Measurements from ENCODE around the gene PIGV. TPM values are rescaled to one million over a fixed set of nuclear protein-coding genes. Genes with fewer than 3 reads are reported as not detected.

Gene PIGV
- total RNA-seq, 5 donors from 2014 or later (not counting 1 experiment from before 2014, with no cell fraction given), result 10.3 to 24.0 (median 20.3) TPM

DNA sequence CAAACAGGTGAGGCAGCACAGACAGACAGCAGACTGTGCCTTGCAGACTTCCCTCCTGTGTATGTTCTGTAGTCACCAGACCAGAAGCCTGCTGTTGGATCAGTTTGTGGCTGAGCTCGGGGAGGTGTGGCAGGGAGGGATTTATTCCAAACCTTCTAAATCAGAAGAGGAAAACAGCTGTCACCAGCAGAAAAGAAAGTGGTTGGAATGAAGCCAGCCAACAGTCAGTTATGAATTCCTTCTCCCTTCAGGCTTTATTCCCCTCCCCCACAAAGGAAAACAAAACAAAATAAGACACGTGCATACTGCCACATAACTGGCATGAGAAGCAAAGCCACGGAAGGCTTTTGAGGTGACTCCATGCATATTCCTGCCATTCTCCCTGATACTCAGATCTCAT is 19.0 kb upstream of the PIGV start:
- Histone ChIP-seq H3K9me3 (no peaks in the 10 kb centered on the region), H3K4me3 (ENCODE audit: control insufficient read depth in 1 of 2, extremely low read depth in 1 of 2, low read length in 1 of 2) (no peak overlapping the region), H3K36me3 (ENCODE audit: control insufficient read depth in 2 of 2, extremely low read depth in 1 of 2, insufficient read depth in 1 of 2, low read length in 1 of 2) (peaks cover 16 to 96% of the 10 kb centered on the region in 2 donors), H3K27ac (ENCODE audit: low read length) (no peak overlapping the region), H3K27me3 (replicated peaks in 1 of 2; ENCODE audit: control insufficient read depth in 2 of 2, extremely low read depth in 1 of 2, insufficient read depth in 2 of 2, low read length in 1 of 2) (no peaks in the 10 kb centered on the region), H3K4me1 (ENCODE audit: control insufficient read depth in 1 of 2, extremely low read depth in 1 of 2, insufficient read depth in 2 of 2, low read length in 2 of 2) (no peaks in the 10 kb centered on the region)
- H3K4me3 Mint-ChIP-seq, result no peak overlapping the region
- DNase-seq, result no peak
- peaks cover 12 to 23% (median 21%) of the 10 kb centered on the region in 3 donors for H3K4me1 Mint-ChIP-seq
- no peak for ATAC-seq (replicated peaks in 1 of 4)
- CTCF ChIA-PET, result no interaction called here
- H3K9me3 Mint-ChIP-seq, result no peaks in the 10 kb centered on the region
- no peaks in the 10 kb centered on the region for H3K27me3 Mint-ChIP-seq
- H3K36me3 Mint-ChIP-seq, result peaks cover 66% of the 10 kb centered on the region
- POLR2A ChIA-PET, result no interaction called here
- H3K27ac Mint-ChIP-seq, result peak overlapping the region; percentile 27 to 69
- no CpG with 5 or more reads among the region's 3 CpGs for WGBS (ENCODE audit: insufficient coverage)

GRCh38 chr1:26771285-26771642 is 16.5 kb upstream of the PIGV start:
- CTCF ChIA-PET, result interaction anchor here in 1 of 2 donors (1.1 kb wide), 1 partner anchor 14 kb away, joined by 3 read pairs; no protein-coding TSS in a partner anchor
- POLR2A ChIA-PET, result no interaction called here
- Mint-ChIP-seq H3K4me3 (peak overlapping the region in 1 of 3 donors; percentile 13), H3K27ac (peak overlapping the region; percentile 81 to 85), H3K27me3 (no peaks in the 10 kb centered on the region), H3K4me1 (peaks cover 6 to 20% (median 16%) of the 10 kb centered on the region in 3 donors), H3K36me3 (peaks cover 81% of the 10 kb centered on the region), H3K9me3 (no peaks in the 10 kb centered on the region)
- WGBS (ENCODE audit: insufficient coverage), result 74% methylated on average over 2 of the region's 3 CpGs
- no peaks in the 10 kb centered on the region for H3K27me3 ChIP-seq (replicated peaks in 1 of 2; ENCODE audit: control insufficient read depth in 2 of 2, extremely low read depth in 1 of 2, insufficient read depth in 2 of 2, low read length in 1 of 2)
- DNase-seq, result no peak
- H3K36me3 ChIP-seq (ENCODE audit: control insufficient read depth in 2 of 2, extremely low read depth in 1 of 2, insufficient read depth in 1 of 2, low read length in 1 of 2), result peaks cover 32 to 99% of the 10 kb centered on the region in 2 donors
- peak overlapping the region; percentile 9 for H3K27ac ChIP-seq (ENCODE audit: low read length)
- H3K4me3 ChIP-seq (ENCODE audit: control insufficient read depth in 1 of 2, extremely low read depth in 1 of 2, low read length in 1 of 2), result no peak overlapping the region
- ATAC-seq (replicated peaks in 1 of 4), result no peak
- H3K4me1 ChIP-seq (ENCODE audit: control insufficient read depth in 1 of 2, extremely low read depth in 1 of 2, insufficient read depth in 2 of 2, low read length in 2 of 2), result no peaks in the 10 kb centered on the region
- H3K9me3 ChIP-seq, result no peaks in the 10 kb centered on the region

DNA sequence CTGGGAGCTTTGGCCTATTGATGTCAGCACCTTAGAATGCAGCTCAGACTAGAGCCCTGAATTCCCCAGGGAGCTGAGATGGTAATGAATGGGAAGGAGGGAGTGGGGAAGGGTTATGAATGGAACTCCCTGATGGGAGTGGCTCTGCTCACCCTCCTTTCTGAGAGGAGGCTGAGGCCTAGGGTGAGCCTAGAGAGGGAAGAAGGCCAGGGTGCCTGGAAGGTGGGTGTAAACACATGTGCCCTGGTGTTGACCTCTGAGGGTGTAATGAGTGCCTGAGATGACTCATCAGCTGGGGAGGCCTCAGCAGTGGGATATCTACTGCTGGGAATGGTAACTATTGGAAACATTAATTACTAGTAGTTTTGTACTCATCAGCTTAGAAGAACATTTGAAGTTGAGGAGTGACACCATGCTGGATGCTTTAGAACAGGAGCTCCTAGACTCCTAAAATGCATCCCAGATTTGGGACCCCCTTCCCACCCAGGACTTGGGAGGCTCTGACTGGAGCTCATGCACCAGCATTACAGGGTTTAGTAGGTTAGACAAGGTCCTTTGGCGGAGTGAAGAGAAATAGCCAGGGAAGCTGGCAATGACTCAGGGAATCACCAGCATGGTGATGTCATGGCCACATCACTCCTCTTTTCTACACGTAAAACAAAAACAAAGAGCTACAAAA is 16.0 kb upstream of the PIGV start:
- Histone ChIP-seq H3K4me3 (ENCODE audit: control insufficient read depth in 1 of 2, extremely low read depth in 1 of 2, low read length in 1 of 2) (no peak overlapping the region), H3K4me1 (ENCODE audit: control insufficient read depth in 1 of 2, extremely low read depth in 1 of 2, insufficient read depth in 2 of 2, low read length in 2 of 2) (no peaks in the 10 kb centered on the region), H3K27ac (ENCODE audit: low read length) (no peak overlapping the region), H3K36me3 (ENCODE audit: control insufficient read depth in 2 of 2, extremely low read depth in 1 of 2, insufficient read depth in 1 of 2, low read length in 1 of 2) (peaks cover 32 to 99% of the 10 kb centered on the region in 2 donors), H3K27me3 (replicated peaks in 1 of 2; ENCODE audit: control insufficient read depth in 2 of 2, extremely low read depth in 1 of 2, insufficient read depth in 2 of 2, low read length in 1 of 2) (no peaks in the 10 kb centered on the region), H3K9me3 (no peaks in the 10 kb centered on the region)
- ChIA-PET POLR2A (no interaction called here), CTCF (interaction anchor here (0.6 to 1.1 kb wide), 3 partner anchors 14 to 170 kb away, joined by 3 to 4 read pairs (median 3); no protein-coding TSS in a partner anchor)
- DNase-seq, result no peak
- Mint-ChIP-seq H3K27ac (peak overlapping the region; percentile 81 to 85), H3K36me3 (peaks cover 82% of the 10 kb centered on the region), H3K4me1 (peaks cover 6 to 18% (median 14%) of the 10 kb centered on the region in 3 donors), H3K27me3 (no peaks in the 10 kb centered on the region), H3K9me3 (no peaks in the 10 kb centered on the region), H3K4me3 (no peak overlapping the region)
- peak in 2 of 4 experiments; percentile 40 to 47 for ATAC-seq (replicated peaks in 1 of 4)
- no CpG with 5 or more reads among the region's 2 CpGs for WGBS (ENCODE audit: insufficient coverage)

- Mint-ChIP-seq H3K9me3 (no peaks in the 10 kb centered on the region), H3K27ac (no peak overlapping the region), H3K27me3 (no peaks in the 10 kb centered on the region), H3K4me1 (peaks cover 6 to 15% (median 13%) of the 10 kb centered on the region in 3 donors), H3K4me3 (no peak overlapping the region), H3K36me3 (peaks cover 74% of the 10 kb centered on the region)
- Histone ChIP-seq H3K27ac (ENCODE audit: low read length) (no peak overlapping the region), H3K27me3 (replicated peaks in 1 of 2; ENCODE audit: control insufficient read depth in 2 of 2, extremely low read depth in 1 of 2, insufficient read depth in 2 of 2, low read length in 1 of 2) (no peaks in the 10 kb centered on the region), H3K9me3 (no peaks in the 10 kb centered on the region), H3K4me1 (ENCODE audit: control insufficient read depth in 1 of 2, extremely low read depth in 1 of 2, insufficient read depth in 2 of 2, low read length in 2 of 2) (no peaks in the 10 kb centered on the region), H3K36me3 (ENCODE audit: control insufficient read depth in 2 of 2, extremely low read depth in 1 of 2, insufficient read depth in 1 of 2, low read length in 1 of 2) (peaks cover 34 to 99% of the 10 kb centered on the region in 2 donors), H3K4me3 (ENCODE audit: control insufficient read depth in 1 of 2, extremely low read depth in 1 of 2, low read length in 1 of 2) (no peak overlapping the region)
- WGBS (ENCODE audit: insufficient coverage), result no CpG with 5 or more reads among the region's 4 CpGs
- ATAC-seq (replicated peaks in 1 of 4) (no peak), DNase-seq (no peak)
- ChIA-PET CTCF (interaction anchor here (0.6 to 0.8 kb wide), 2 partner anchors 80 to 171 kb away, joined by 3 to 4 read pairs; no protein-coding TSS in a partner anchor), POLR2A (no interaction called here)
Observed at GRCh38 chr1:26772687-26773086, 15.1 kb upstream of the PIGV start.

GRCh38 chr1:26774462-26774861 is 13.3 kb upstream of the PIGV start:
- no peaks in the 10 kb centered on the region for H3K9me3 Mint-ChIP-seq
- H3K27me3 ChIP-seq (replicated peaks in 1 of 2; ENCODE audit: control insufficient read depth in 2 of 2, extremely low read depth in 1 of 2, insufficient read depth in 2 of 2, low read length in 1 of 2), result no peaks in the 10 kb centered on the region
- ChIA-PET CTCF (interaction anchor here in 1 of 2 donors (0.5 kb wide), 1 partner anchor 194 kb away, joined by 5 read pairs; no protein-coding TSS in a partner anchor), POLR2A (no interaction called here)
- H3K9me3 ChIP-seq, result no peaks in the 10 kb centered on the region
- WGBS (ENCODE audit: insufficient coverage), result 94% methylated on average over 13 of the region's 13 CpGs
- no peaks in the 10 kb centered on the region for H3K4me1 ChIP-seq (ENCODE audit: control insufficient read depth in 1 of 2, extremely low read depth in 1 of 2, insufficient read depth in 2 of 2, low read length in 2 of 2)
- DNase-seq (no peak), ATAC-seq (replicated peaks in 1 of 4) (no peak)
- H3K4me1 Mint-ChIP-seq, result peaks cover 12 to 19% (median 15%) of the 10 kb centered on the region in 3 donors
- H3K27me3 Mint-ChIP-seq, result no peaks in the 10 kb centered on the region
- no peak overlapping the region for H3K4me3 ChIP-seq (ENCODE audit: control insufficient read depth in 1 of 2, extremely low read depth in 1 of 2, low read length in 1 of 2)
- no peak overlapping the region for H3K4me3 Mint-ChIP-seq
- H3K36me3 Mint-ChIP-seq, result peaks cover 72% of the 10 kb centered on the region
- H3K27ac Mint-ChIP-seq, result no peak overlapping the region
- peaks cover 46 to 99% of the 10 kb centered on the region in 2 donors for H3K36me3 ChIP-seq (ENCODE audit: control insufficient read depth in 2 of 2, extremely low read depth in 1 of 2, insufficient read depth in 1 of 2, low read length in 1 of 2)
- no peak overlapping the region for H3K27ac ChIP-seq (ENCODE audit: low read length)

DNA sequence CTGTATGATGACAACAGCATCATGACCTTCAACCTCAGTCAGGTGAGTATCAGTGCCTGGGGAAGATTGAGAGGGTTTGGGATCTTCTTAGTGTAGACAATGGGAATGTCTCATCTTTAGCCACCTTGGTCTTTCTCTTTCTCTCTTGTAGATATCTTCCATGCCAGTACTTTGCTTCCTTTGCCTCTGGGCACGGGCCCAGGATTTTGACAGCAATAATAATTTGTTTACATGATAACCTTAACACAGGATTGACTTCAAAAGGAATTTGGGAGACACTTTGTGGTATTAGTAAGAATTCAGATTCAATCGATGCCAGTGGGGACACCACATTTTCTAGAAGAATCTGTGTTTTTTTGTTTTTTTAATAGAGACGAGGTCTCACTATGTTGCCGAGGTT is 12.1 kb upstream of the PIGV start:
- peak overlapping the region in 1 of 2 donors; percentile 28 for H3K27ac Mint-ChIP-seq
- Histone ChIP-seq H3K4me3 (ENCODE audit: control insufficient read depth in 1 of 2, extremely low read depth in 1 of 2, low read length in 1 of 2) (no peak overlapping the region), H3K4me1 (ENCODE audit: control insufficient read depth in 1 of 2, extremely low read depth in 1 of 2, insufficient read depth in 2 of 2, low read length in 2 of 2) (no peaks in the 10 kb centered on the region), H3K9me3 (no peaks in the 10 kb centered on the region), H3K27ac (ENCODE audit: low read length) (no peak overlapping the region), H3K27me3 (replicated peaks in 1 of 2; ENCODE audit: control insufficient read depth in 2 of 2, extremely low read depth in 1 of 2, insufficient read depth in 2 of 2, low read length in 1 of 2) (no peaks in the 10 kb centered on the region), H3K36me3 (ENCODE audit: control insufficient read depth in 2 of 2, extremely low read depth in 1 of 2, insufficient read depth in 1 of 2, low read length in 1 of 2) (peaks cover 51 to 99% of the 10 kb centered on the region in 2 donors)
- DNase-seq, result no peak
- H3K27me3 Mint-ChIP-seq, result no peaks in the 10 kb centered on the region
- no peak overlapping the region for H3K4me3 Mint-ChIP-seq
- peaks cover 72% of the 10 kb centered on the region for H3K36me3 Mint-ChIP-seq
- 100% methylated on average over 3 of the region's 4 CpGs for WGBS (ENCODE audit: insufficient coverage)
- ATAC-seq (replicated peaks in 1 of 4), result no peak
- ChIA-PET POLR2A (no interaction called here), CTCF (interaction anchor here in 1 of 2 donors (0.6 kb wide), 1 partner anchor 1274 kb away, joined by 3 read pairs; no protein-coding TSS in a partner anchor)
- no peaks in the 10 kb centered on the region for H3K9me3 Mint-ChIP-seq
- peaks cover 15 to 22% (median 19%) of the 10 kb centered on the region in 3 donors for H3K4me1 Mint-ChIP-seq
